Measurements from ENCODE around the gene LRRC42.
"Not testable (repeated sequence)": the region's sequence is repeated elsewhere in the genome, so short reads cannot be mapped to it uniquely, and the experiment has no call there.

DNA sequence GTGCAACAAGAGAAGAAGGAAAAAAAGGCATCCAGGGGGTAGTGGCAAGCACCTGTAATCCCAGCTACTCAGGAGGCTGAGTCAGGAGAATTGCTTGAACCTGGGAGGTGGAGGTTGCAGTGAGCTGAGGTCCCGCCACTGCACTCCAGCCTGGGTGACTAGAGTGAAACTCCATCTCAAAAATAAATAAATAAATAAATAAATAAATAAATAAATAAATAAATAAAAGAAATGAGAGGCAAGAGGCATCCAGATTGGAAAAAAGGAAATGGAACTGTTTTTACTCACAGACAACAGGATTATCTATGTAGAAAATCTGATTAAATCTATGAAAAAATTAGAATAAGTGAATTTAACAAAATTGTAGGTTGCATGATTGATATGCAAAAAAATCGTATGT is 48.4 kb downstream of the LRRC42 start:
- TF ChIP-seq POLR2A (IDR thresholded peaks at IDR 0.05; ENCODE audit: low read depth, low read length); POLR2AphosphoS5 (IDR thresholded peaks at IDR 0.05; ENCODE audit: low read depth, low read length); TAF1 (IDR thresholded peaks at IDR 0.05; ENCODE audit: low read depth, low read length); SPI1 (IDR thresholded peaks at IDR 0.05; ENCODE audit: low read depth, low read length); POU2F2 (IDR thresholded peaks at IDR 0.05; ENCODE audit: low read depth, low read length); PAX5 (IDR thresholded peaks at IDR 0.05; ENCODE audit: insufficient read depth, low read length, severe bottlenecking): not testable (repeated sequence)
